HepG2 (cell line): ENCODE measurements around the gene PHTF1. TPM values are rescaled to one million over a fixed set of nuclear protein-coding genes. Genes with fewer than 3 reads are reported as not detected.

Experiments used
- CHD2 ChIP-seq: IDR thresholded peaks from 2 replicates; pipeline ENCODE4 v1.6.1; 2011; ENCODE audit warnings: low read depth, low read length, improper control_type of control experiment
- GATAD1 ChIP-seq: IDR thresholded peaks from 2 replicates; pipeline ENCODE4 v1.6.1; 2016; ENCODE audit warnings: missing genetic modification reagents, missing compliant biosample characterization
- HNRNPH1 ChIP-seq: fragments of 200-400 bp; formaldehyde crosslinking; optimal IDR thresholded peaks from 2 replicates; pipeline ENCODE3; 2017; ENCODE audit warnings: mild to moderate bottlenecking, low read depth, low read length
- HNRNPL ChIP-seq: fragments of 200-400 bp; formaldehyde crosslinking; IDR thresholded peaks from 2 replicates; pipeline ENCODE4 v1.6.1; 2017; ENCODE audit warnings: mild to moderate bottlenecking, low read depth, low read length
- IKZF4 ChIP-seq: sonication (generic); formaldehyde crosslinking; IDR thresholded peaks from 2 replicates; pipeline ENCODE4 v1.5.1; 2020; ENCODE audit warnings: borderline replicate concordance, mild to moderate bottlenecking, low read depth, missing genetic modification reagents; ENCODE audit errors: not compliant biosample characterization
- MATR3 ChIP-seq: sonication (generic); formaldehyde crosslinking; IDR thresholded peaks from 2 replicates; pipeline ENCODE4 v1.4.0; 2020; ENCODE audit warnings: missing genetic modification reagents
- NFE2L1 ChIP-seq: sonication (generic); formaldehyde crosslinking; IDR thresholded peaks from 2 replicates; pipeline ENCODE4 v1.4.0; 2020; ENCODE audit warnings: missing genetic modification reagents, mild to moderate bottlenecking, borderline replicate concordance
- SAFB2 ChIP-seq: sonication (generic); formaldehyde crosslinking; IDR thresholded peaks from 2 replicates; pipeline ENCODE4 v1.5.1; 2020; ENCODE audit warnings: missing genetic modification reagents, low read depth, mild to moderate bottlenecking, borderline replicate concordance
- SMC3 ChIP-seq: IDR thresholded peaks from 2 replicates; pipeline ENCODE4 v1.6.1; 2011; ENCODE audit warnings: low read length, improper control_type of control experiment
- TOE1 ChIP-seq: sonication (generic); formaldehyde crosslinking; IDR thresholded peaks from 2 replicates; pipeline ENCODE4 v1.4.0; 2020; ENCODE audit warnings: mild to moderate bottlenecking, missing genetic modification reagents
- ZBTB7B ChIP-seq: sonication (generic); formaldehyde crosslinking; IDR thresholded peaks from 2 replicates; pipeline ENCODE4 v1.4.0; 2020; ENCODE audit warnings: missing genetic modification reagents
- ZC3H4 ChIP-seq: sonication (generic); formaldehyde crosslinking; IDR thresholded peaks from 2 replicates; pipeline ENCODE4 v1.4.0; 2020; ENCODE audit warnings: missing genetic modification reagents, borderline replicate concordance
- ZNF232 ChIP-seq: sonication (generic); formaldehyde crosslinking; IDR thresholded peaks from 2 replicates; pipeline ENCODE4 v1.4.0; 2020; ENCODE audit warnings: missing genetic modification reagents, borderline replicate concordance
- ZNF234 ChIP-seq: sonication (generic); formaldehyde crosslinking; conservative IDR thresholded peaks from 2 replicates; pipeline ENCODE4 v1.5.1; 2020; ENCODE audit warnings: mild to moderate bottlenecking, missing genetic modification reagents
- ZNF543 ChIP-seq: sonication (generic); formaldehyde crosslinking; IDR thresholded peaks from 2 replicates; pipeline ENCODE4 v1.4.0; 2020; ENCODE audit warnings: mild to moderate bottlenecking, missing genetic modification reagents
- ZNF83 ChIP-seq: sonication (generic); formaldehyde crosslinking; IDR thresholded peaks from 2 replicates; pipeline ENCODE4 v1.4.0; 2020; ENCODE audit warnings: missing genetic modification reagents, mild to moderate bottlenecking, borderline replicate concordance
- polyA plus RNA-seq, 8 experiments: library from polyadenylated mRNA; depleted of rRNA in 3 of 8; stranded (reverse) in 7 of 8; unstranded in 1 of 8; fragments of >200 nt; fragmentation: Illumina TruSeq in 4 of 8; extraction: Trizol in 4 of 8; gene quantifications; 2 replicates each; pipeline versions ENCODE4 v1.2.1 to v1.2.3, GENCODE V29; 2011 to 2016; ENCODE audit warnings: low read depth in 4 of 8, missing spikeins in 1 of 8, mixed read lengths in 1 of 8; ENCODE audit not compliant: insufficient read depth in 1 of 8
- total RNA-seq, 5 experiments: library from RNA; depleted of rRNA; stranded (reverse); fragments of >200 nt; fragmentation: Illumina TruSeq; extraction: Trizol; gene quantifications; 2 replicates each; pipeline ENCODE4 v1.2.3, GENCODE V29; 2016; ENCODE audit warnings: low read depth in 1 of 5
- TF ChIP-seq, protein P1 (sequence below): sonication (generic); formaldehyde crosslinking; IDR thresholded peaks from 2 replicates; pipeline ENCODE4 v1.5.0; 2020; ENCODE audit warnings: mild to moderate bottlenecking, missing genetic modification reagents
- TF ChIP-seq, protein P2 (sequence below): fragments of 450-650 bp; IDR thresholded peaks from 2 replicates; pipeline ENCODE4 v1.6.1; 2017
- TF ChIP-seq, protein P3 (sequence below): IDR thresholded peaks from 2 replicates; pipeline ENCODE4 v1.6.1; 2012; ENCODE audit warnings: low read length, improper control_type of control experiment
- TF ChIP-seq, protein P4 (sequence below): sonication (generic); formaldehyde crosslinking; IDR thresholded peaks from 2 replicates; pipeline ENCODE4 v1.8.0; 2022; ENCODE audit warnings: mild to moderate bottlenecking, missing genetic modification reagents, moderate library complexity
- TF ChIP-seq, protein P5 (sequence below): sonication (generic); formaldehyde crosslinking; IDR thresholded peaks from 2 replicates; pipeline ENCODE4 v1.5.1; 2020; ENCODE audit warnings: missing genetic modification reagents, mild to moderate bottlenecking, borderline replicate concordance

PHTF1 gene
- total and polyA plus RNA-seq, 2 of the 13 experiments (the other 11 are each of a cell fraction or from before 2014, with no cell fraction given) = 5.0 to 19.7 TPM

DNA sequence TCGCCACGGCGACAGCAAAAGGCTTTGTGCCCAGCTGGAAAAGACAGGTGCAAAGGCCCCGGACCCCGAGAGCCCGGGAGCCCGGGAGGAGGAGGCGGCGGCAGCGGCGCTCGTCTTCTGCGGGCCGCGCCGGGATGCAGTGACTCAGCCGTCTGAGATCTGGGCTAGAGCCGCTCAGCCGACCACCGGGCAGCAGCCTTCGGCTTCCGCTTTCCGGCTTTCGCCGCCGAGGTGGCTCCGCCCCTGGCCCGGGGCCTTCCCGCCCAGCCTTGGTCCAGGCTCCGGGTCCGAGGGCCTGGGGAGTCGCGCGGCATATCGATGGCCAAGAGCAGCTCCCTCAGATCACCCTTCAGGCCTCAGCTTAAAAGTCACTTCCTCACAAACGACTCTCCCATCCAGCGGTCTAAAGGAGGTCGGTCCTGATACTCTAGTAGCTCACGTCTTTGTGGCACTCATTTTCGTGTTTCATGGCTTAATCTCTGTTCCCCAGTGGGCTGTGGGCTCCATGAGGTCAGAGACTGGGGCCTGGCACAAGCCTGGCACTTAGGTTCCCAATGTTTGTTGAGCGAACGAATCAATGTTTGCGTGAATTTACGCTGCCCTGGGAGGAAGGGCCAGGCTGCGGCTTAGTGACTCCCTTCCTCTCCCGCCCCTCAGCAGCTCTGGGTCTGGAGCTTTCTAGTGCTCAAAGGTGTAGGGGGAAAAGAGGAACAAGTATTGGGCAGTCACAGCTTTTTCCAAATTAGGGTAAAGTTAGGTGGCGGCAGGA, at the start of gene PHTF1 (continued):
- TF ChIP-seq, protein P1, sequence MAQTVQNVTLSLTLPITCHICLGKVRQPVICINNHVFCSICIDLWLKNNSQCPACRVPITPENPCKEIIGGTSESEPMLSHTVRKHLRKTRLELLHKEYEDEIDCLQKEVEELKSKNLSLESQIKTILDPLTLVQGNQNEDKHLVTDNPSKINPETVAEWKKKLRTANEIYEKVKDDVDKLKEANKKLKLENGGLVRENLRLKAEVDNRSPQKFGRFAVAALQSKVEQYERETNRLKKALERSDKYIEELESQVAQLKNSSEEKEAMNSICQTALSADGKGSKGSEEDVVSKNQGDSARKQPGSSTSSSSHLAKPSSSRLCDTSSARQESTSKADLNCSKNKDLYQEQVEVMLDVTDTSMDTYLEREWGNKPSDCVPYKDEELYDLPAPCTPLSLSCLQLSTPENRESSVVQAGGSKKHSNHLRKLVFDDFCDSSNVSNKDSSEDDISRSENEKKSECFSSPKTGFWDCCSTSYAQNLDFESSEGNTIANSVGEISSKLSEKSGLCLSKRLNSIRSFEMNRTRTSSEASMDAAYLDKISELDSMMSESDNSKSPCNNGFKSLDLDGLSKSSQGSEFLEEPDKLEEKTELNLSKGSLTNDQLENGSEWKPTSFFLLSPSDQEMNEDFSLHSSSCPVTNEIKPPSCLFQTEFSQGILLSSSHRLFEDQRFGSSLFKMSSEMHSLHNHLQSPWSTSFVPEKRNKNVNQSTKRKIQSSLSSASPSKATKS = 0 out of 2 replicates have a peak, but pooled peaks have one; percentile 73
- no peak for TF ChIP-seq ZC3H4 (CRISPR knock-in tag)
- TF ChIP-seq IKZF4 = no peak
- TF ChIP-seq, protein P2, sequence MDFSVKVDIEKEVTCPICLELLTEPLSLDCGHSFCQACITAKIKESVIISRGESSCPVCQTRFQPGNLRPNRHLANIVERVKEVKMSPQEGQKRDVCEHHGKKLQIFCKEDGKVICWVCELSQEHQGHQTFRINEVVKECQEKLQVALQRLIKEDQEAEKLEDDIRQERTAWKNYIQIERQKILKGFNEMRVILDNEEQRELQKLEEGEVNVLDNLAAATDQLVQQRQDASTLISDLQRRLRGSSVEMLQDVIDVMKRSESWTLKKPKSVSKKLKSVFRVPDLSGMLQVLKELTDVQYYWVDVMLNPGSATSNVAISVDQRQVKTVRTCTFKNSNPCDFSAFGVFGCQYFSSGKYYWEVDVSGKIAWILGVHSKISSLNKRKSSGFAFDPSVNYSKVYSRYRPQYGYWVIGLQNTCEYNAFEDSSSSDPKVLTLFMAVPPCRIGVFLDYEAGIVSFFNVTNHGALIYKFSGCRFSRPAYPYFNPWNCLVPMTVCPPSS = no peak
- TF ChIP-seq, protein P3, sequence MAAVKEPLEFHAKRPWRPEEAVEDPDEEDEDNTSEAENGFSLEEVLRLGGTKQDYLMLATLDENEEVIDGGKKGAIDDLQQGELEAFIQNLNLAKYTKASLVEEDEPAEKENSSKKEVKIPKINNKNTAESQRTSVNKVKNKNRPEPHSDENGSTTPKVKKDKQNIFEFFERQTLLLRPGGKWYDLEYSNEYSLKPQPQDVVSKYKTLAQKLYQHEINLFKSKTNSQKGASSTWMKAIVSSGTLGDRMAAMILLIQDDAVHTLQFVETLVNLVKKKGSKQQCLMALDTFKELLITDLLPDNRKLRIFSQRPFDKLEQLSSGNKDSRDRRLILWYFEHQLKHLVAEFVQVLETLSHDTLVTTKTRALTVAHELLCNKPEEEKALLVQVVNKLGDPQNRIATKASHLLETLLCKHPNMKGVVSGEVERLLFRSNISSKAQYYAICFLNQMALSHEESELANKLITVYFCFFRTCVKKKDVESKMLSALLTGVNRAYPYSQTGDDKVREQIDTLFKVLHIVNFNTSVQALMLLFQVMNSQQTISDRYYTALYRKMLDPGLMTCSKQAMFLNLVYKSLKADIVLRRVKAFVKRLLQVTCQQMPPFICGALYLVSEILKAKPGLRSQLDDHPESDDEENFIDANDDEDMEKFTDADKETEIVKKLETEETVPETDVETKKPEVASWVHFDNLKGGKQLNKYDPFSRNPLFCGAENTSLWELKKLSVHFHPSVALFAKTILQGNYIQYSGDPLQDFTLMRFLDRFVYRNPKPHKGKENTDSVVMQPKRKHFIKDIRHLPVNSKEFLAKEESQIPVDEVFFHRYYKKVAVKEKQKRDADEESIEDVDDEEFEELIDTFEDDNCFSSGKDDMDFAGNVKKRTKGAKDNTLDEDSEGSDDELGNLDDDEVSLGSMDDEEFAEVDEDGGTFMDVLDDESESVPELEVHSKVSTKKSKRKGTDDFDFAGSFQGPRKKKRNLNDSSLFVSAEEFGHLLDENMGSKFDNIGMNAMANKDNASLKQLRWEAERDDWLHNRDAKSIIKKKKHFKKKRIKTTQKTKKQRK = no peak
- TF ChIP-seq, protein P4, sequence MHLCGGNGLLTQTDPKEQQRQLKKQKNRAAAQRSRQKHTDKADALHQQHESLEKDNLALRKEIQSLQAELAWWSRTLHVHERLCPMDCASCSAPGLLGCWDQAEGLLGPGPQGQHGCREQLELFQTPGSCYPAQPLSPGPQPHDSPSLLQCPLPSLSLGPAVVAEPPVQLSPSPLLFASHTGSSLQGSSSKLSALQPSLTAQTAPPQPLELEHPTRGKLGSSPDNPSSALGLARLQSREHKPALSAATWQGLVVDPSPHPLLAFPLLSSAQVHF = no peak
- TF ChIP-seq, protein P5, sequence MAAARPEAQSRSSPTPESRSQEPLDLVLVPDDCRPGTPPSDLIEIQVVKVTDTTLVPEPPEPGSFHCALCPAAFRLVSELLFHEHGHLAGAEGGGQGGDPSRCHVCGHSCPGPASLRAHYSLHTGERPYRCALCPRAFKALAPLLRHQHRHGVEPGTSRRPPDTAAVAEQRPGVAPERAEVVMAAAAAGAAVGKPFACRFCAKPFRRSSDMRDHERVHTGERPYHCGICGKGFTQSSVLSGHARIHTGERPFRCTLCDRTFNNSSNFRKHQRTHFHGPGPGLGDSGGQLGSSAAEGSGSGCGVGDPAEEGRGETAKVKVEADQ (CRISPR knock-in tag) = no peak
- peak; percentile 22; the same call in 1 of the 2 replicates for TF ChIP-seq TOE1 (CRISPR knock-in tag)
- TF ChIP-seq CHD2 = no peak
- TF ChIP-seq ZNF234 (CRISPR knock-in tag) = no peak
- no peak; the same call in 1 of the 2 replicates for TF ChIP-seq ZNF543 (CRISPR knock-in tag)
- TF ChIP-seq SAFB2 (CRISPR knock-in tag) = no peak
- TF ChIP-seq HNRNPH1 = no peak
- peak; percentile 41 for TF ChIP-seq GATAD1
- no peak for TF ChIP-seq ZNF232
- TF ChIP-seq NFE2L1 (CRISPR knock-in tag) = peak; percentile 94
- TF ChIP-seq MATR3 (CRISPR knock-in tag) = no peak
- TF ChIP-seq ZNF83 (CRISPR knock-in tag) = no peak
- no peak for TF ChIP-seq HNRNPL
- no peak for TF ChIP-seq SMC3
- TF ChIP-seq ZBTB7B (CRISPR knock-in tag) = peak; percentile 70; the same call in 1 of the 2 replicates
